ENCODE results near the gene SFXN5.

DNA sequence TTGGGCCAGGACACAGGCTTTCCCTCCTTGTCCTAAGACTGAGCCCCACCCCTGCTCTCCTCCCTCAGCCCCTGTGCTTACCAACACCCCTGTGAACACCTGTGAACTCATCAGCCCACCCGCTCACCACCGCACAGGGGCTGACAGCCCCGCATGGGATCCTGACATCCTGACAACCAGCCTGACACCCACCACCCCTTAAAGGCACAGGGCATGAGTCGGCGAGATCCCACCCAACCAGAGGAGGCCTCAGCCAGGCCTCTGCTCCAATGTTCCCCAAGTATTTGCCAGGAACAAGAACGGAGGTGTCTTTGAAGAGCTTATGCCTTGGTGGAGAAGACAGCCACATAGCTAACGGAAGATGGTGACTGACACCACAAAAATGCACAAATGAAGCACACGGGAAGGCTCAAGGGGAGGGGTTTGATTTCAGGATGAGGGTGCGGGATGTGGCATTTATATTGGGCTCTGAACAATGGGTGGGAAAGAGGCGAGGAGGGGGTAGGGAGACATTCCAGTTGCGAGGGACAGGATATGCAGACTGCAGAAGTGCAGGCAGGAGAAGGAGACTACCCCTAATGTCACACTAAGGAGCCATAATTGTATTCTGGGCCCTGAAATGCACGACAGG lies 30.2 kb upstream of the SFXN5 start:
- TF ChIP-seq POLR2A (IDR thresholded peaks at IDR 0.05) (no peak), CTCF (IDR thresholded peaks at IDR 0.05) (no peak)

All from testis (tissue), 2 donors.